ENCODE results near the gene CFAP251.

- TF ChIP-seq CTCF (IDR thresholded peaks at IDR 0.05) (no peak), POLR2A (IDR thresholded peaks at IDR 0.05) (no peak)
These were observed 9.4 kb downstream of the CFAP251 start for GRCh38 chr12:121927813-121928212.
